ENCODE data around the gene DDC.
"Not testable (repeated sequence)": the region's sequence is repeated elsewhere in the genome, so short reads cannot be mapped to it uniquely, and the experiment has no call there.

Gene DDC

GRCh38 chr7:50479743-50480517 is 85.3 kb downstream of the DDC start:
- no peak for DNase-seq

GRCh38 chr7:50477640-50478039 is 87.6 kb downstream of the DDC start:
- DNase-seq = no peak

GRCh38 chr7:50476953-50477625 is 88.1 kb downstream of the DDC start:
- DNase-seq = no peak

DNA sequence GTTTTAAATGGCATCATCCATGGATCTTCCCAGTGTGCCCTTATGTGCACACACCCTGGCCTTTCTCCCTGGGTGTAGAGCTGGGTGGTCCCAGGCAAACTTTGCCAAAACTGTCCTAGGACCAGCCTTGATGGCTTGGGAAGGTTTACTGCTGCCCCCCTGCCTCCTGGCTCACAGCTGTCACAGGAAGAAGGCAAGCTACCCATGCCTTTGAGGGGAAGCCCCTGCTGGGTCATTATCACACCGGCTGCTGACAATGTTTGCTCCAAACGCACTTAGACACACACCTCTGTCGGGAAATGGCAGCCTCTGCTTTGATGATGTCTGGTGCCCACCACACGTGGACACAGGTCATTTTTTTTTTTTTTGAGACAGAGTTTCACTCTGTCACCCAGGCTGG is 89.9 kb downstream of the DDC start:
- DNase-seq = no peak

GRCh38 chr7:50474382-50475160 is 90.6 kb downstream of the DDC start:
- no peak for DNase-seq

DNA sequence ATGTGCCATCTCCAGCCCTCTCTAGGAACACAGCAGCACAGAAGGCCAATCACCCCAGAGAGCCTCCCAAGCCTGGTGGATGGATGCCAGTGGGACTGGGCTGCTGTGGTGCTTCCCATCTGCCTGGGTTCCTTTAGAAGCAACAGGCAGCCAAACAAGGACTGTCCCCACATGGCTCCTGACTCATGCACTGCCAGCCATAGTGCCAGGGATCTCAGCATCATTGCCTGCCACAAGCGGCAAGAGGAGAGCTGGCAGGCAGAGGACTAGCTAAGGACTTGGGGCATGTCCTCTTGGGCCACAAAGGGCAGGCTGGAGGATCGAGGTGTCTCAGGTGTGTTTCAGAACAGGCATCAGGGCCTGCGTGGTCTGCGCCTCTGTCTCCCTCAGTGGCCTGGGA is 91.7 kb downstream of the DDC start:
- DNase-seq = no peak

DNA sequence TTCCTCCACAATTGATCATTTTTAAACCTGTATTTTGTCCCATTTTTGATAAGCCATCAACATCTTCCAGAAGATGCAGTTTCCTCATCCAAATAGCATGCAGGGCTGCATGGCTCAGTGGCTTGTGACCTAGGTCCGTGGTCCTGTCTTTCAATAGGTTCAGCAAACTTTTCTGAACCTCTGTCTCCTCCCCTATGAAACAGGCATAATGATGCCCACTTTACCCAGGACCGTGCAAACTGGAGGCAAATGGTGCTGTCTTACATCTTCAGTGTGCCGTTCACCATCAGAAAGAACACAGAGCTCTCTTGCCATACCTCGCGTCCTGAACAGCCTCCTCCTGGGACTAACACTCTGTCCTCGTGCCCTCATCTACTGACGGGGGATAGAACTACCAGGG is 92.8 kb downstream of the DDC start:
- DNase-seq = no peak

GRCh38 chr7:50471970-50472369 is 93.2 kb downstream of the DDC start:
- no peak for DNase-seq

DNA sequence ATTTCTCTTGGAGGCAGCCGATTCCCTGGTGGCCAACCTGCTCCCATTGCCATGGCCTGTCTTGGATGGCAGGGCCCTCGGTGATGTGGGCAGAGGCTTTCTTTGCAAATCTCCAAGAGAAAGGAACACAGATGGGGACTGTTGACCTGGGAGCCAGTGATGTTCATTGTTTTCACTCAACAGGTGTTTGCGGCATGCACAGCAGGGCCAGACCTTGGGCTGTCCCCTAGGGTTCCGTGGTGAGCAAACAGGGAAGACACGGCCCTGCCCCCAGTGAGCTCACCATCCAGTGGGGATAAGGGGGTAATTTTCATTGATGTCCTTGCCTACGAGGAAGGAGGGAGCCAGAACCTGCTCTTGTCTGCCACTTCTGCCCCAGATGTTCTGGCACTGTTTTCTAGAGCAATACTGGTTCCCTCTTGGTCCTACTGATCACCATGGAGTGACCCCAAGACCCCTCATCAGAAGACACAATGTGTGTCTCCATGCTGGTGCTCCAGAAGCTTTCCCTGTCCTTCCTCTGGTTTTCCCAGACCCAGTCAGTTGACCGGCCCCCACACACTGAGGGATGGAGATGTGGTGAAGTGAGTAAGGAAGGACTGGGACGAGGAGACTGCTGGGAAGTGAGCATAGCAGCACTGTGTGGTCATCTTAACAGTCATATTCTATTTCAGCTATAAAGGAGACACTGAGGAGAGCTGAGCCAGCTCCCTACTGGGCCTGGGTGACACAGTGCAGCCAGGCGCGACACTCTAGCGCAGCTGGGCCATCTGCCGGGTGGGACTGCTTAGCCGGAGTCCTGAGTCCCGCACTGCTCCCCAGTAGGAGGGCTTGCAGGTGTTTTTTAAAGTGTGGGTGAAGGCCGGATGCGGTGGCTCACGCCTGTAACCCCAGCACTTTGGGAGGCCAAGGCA is 94.7 kb downstream of the DDC start:
- DNase-seq = no peak

DNA sequence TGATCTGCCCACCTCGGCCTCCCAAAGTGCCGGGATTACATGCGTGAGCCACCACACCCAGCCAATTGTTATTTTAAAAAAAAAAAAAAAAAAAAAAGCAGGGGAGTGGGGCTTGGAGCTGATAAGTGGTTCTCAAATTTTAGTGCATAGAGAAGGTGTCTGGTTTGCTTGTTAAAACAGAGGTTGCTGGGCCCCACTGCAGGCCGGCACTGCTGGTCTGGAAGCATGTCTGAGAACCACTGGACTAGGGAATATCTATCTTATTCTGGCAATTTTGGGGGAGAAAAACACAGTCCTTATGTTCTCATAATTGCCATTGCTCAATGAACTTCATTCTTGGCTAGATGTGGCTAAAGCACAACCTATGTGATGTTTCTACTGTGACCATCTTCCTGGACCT is 96.0 kb downstream of the DDC start:
- no peak for DNase-seq

- DNase-seq = peak; percentile 76 to 78
Measured at GRCh38 chr7:50467817-50468610, 97.2 kb downstream of the DDC start.

- no peak for DNase-seq
Measured at GRCh38 chr7:50466815-50467585, 98.2 kb downstream of the DDC start.

GRCh38 chr7:50463035-50463434 is 102.2 kb downstream of the DDC start:
- no peak for DNase-seq

- no peak for DNase-seq
Measured at GRCh38 chr7:50462361-50462760, 102.8 kb downstream of the DDC start.

DNA sequence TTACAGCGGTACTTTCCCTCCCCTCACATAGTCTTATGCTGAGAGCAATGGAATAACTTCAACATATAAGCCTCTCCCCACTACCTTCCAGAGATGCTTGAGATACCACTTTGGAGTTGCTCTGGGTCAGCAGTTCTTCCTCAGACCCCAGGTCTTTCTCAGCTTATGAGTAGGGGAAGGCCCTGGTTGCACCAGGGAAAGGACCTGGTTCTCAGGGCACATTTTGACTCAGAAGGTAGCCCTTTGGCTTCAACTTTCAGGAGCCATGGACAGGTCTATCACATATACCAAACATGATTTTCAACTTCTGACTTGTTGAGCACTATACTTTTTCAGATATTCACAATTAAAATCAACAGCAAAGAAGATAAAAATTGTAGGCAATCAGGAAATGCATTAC is 103.5 kb downstream of the DDC start:
- DNase-seq = no peak

DNA sequence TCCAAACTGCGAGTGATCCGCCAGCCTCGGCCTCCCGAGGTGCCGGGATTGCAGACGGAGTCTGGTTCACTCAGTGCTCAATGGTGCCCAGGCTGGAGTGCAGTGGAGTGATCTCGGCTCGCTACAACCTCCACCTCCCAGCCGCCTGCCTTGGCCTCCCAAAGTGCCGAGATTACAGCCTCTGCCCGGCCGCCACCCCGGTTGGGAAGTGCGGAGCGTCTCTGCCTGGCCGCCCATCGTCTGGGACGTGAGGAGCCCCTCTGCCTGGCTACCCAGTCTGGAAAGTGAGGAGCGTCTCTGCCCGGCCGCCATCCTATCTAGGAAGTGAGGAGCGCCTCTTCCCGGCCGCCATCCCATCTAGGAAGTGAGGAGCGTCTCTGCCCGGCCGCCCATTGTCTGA is 106.0 kb downstream of the DDC start:
- DNase-seq = not testable (repeated sequence)

GRCh38 chr7:50458651-50459050 is 106.6 kb downstream of the DDC start:
- not testable (repeated sequence) for DNase-seq

GRCh38 chr7:50456371-50457123 is 108.7 kb downstream of the DDC start:
- DNase-seq = no peak

- DNase-seq = no peak
Measured at GRCh38 chr7:50455658-50456057, 109.5 kb downstream of the DDC start.

- no peak for DNase-seq
Measured at GRCh38 chr7:50454968-50455367, 110.2 kb downstream of the DDC start.
